Fibroblast of lung (primary cell): Measurements from ENCODE around the gene GPX4. TPM values are rescaled to one million over a fixed set of nuclear protein-coding genes. Genes with fewer than 3 reads are reported as not detected.
A peak's percentile ranks its signal among the peaks of the same experiment; 100 is the strongest.

ENCODE experiments used
- DNase-seq, 2 donors: peaks; one replicate each; pipeline versions ENCODE4 v3.0.0 to v3.0.0-alpha.2; 2010; ENCODE audit warnings: low read depth in 2 of 2
- H2AFZ ChIP-seq: 2 replicates; pipeline ENCODE4 v1.5.1; 2012; ENCODE audit warnings: low read length, control low read depth, inconsistent platforms
- H3K27ac ChIP-seq: 2 replicates; pipeline ENCODE4 v1.5.1; 2011; ENCODE audit warnings: low read length, control low read depth; ENCODE audit not compliant: insufficient read depth
- H3K27me3 ChIP-seq: 2 replicates; pipeline ENCODE4 v1.5.1; 2011; ENCODE audit warnings: mild to moderate bottlenecking, low read length; ENCODE audit not compliant: control insufficient read depth, insufficient read depth
- H3K36me3 ChIP-seq: 2 replicates; pipeline ENCODE4 v1.5.1; 2011; ENCODE audit warnings: low read length; ENCODE audit not compliant: control insufficient read depth, insufficient read depth
- H3K4me1 ChIP-seq: 2 replicates; pipeline ENCODE4 v1.5.1; 2011; ENCODE audit warnings: low read length; ENCODE audit not compliant: control insufficient read depth, insufficient read depth; ENCODE audit errors: extremely low read depth
- H3K4me2 ChIP-seq: 2 replicates; pipeline ENCODE4 v1.5.1; 2011; ENCODE audit warnings: low read length, control low read depth; ENCODE audit not compliant: insufficient read depth; ENCODE audit errors: extremely low read depth
- H3K4me3 ChIP-seq, 4 experiments: fragments of 200-600 bp in 1 of 4; sonication (generic) in 1 of 4; replicated peaks in 1 of 4; 2 replicates each; pipeline ENCODE4 v1.5.1; 2011 to 2016; ENCODE audit warnings: low read length in 4 of 4, low read depth in 3 of 4, mild to moderate bottlenecking in 3 of 4, control low read depth in 2 of 4, inconsistent platforms in 1 of 4, mixed read lengths in 1 of 4; ENCODE audit not compliant: insufficient read depth in 1 of 4; ENCODE audit errors: control extremely low read depth in 1 of 4
- H3K79me2 ChIP-seq: 2 replicates; pipeline ENCODE4 v1.5.1; 2012; ENCODE audit warnings: mild to moderate bottlenecking, low read length, inconsistent platforms; ENCODE audit not compliant: control insufficient read depth, insufficient read depth
- H3K9ac ChIP-seq: 2 replicates; pipeline ENCODE4 v1.5.1; 2011; ENCODE audit warnings: mild to moderate bottlenecking, low read length, control low read depth; ENCODE audit not compliant: insufficient read depth
- H3K9me3 ChIP-seq: 2 replicates; pipeline ENCODE4 v1.5.1; 2012; ENCODE audit warnings: low read depth, low read length; ENCODE audit not compliant: control insufficient read depth, insufficient read depth
- H4K20me1 ChIP-seq: 2 replicates; pipeline ENCODE4 v1.5.1; 2011; ENCODE audit warnings: low read length; ENCODE audit not compliant: control insufficient read depth, insufficient read depth; ENCODE audit errors: extremely low read depth
- CTCF ChIP-seq, 2 donors: IDR thresholded peaks in 1 of 2; conservative IDR thresholded peaks in 1 of 2; 1 replicate in 1 of 2; 2 replicates in 1 of 2; pipeline ENCODE4 v1.5.1; 2011 to 2012; ENCODE audit warnings: low read length in 2 of 2, control low read depth in 1 of 2, inconsistent platforms in 1 of 2, low read depth in 1 of 2, mild to moderate bottlenecking in 1 of 2
- EZH2 ChIP-seq: IDR thresholded peaks from 2 replicates; pipeline ENCODE4 v1.5.1; 2012; ENCODE audit warnings: low read length, control low read depth, mild to moderate bottlenecking; ENCODE audit errors: missing control alignments
- polyA plus RNA-seq, 2 donors: library from polyadenylated mRNA; depleted of rRNA in 1 of 2; stranded (reverse) in 1 of 2; unstranded in 1 of 2; fragments of >200 nt; gene quantifications; 2 replicates each; pipeline ENCODE4 v1.2.1, GENCODE V29; 2011 to 2012; ENCODE audit warnings: missing spikeins in 1 of 2
- total RNA-seq: library from RNA; depleted of rRNA; stranded (reverse); fragments of >200 nt; gene quantifications from 2 replicates; pipeline ENCODE4 v1.2.1, GENCODE V29; 2014

Gene GPX4
- total and polyA plus RNA-seq, 2 donors (not counting 1 experiment from before 2014, with no cell fraction given), result 325 to 430 TPM

GRCh38 chr19:1055886-1056620 is 47.7 kb upstream of the GPX4 start:
- no peaks in the 10 kb centered on the region for H3K27me3 ChIP-seq
- no peak overlapping the region for H2AFZ ChIP-seq
- H3K9ac ChIP-seq, result no peak overlapping the region
- H3K79me2 ChIP-seq, result no peaks in the 10 kb centered on the region
- H3K4me1 ChIP-seq, result no peaks in the 10 kb centered on the region
- TF ChIP-seq CTCF (conservative IDR thresholded peaks at IDR 0.05 in 1 of 2, IDR thresholded peaks at IDR 0.05 in 1 of 2; ENCODE audit: low read depth in 1 of 2, low read length in 2 of 2) (no peak), EZH2 (no peak)
- H3K27ac ChIP-seq, result no peak overlapping the region
- no peak overlapping the region for H3K4me2 ChIP-seq
- no peaks in the 10 kb centered on the region for H3K36me3 ChIP-seq
- no peaks in the 10 kb centered on the region for H4K20me1 ChIP-seq
- peaks cover 5% of the 10 kb centered on the region for H3K9me3 ChIP-seq
- no peak for DNase-seq
- H3K4me3 ChIP-seq, result no peak overlapping the region

- no peak overlapping the region for H3K4me3 ChIP-seq
- no peaks in the 10 kb centered on the region for H3K36me3 ChIP-seq
- no peaks in the 10 kb centered on the region for H3K4me1 ChIP-seq
- no peak overlapping the region for H3K4me2 ChIP-seq
- H4K20me1 ChIP-seq, result no peaks in the 10 kb centered on the region
- H3K9ac ChIP-seq, result no peak overlapping the region
- no peak overlapping the region for H3K27ac ChIP-seq
- H3K79me2 ChIP-seq, result no peaks in the 10 kb centered on the region
- H3K27me3 ChIP-seq, result no peaks in the 10 kb centered on the region
- no peak overlapping the region for H2AFZ ChIP-seq
- DNase-seq, result peak; percentile 67 to 80
- H3K9me3 ChIP-seq, result peaks cover 5% of the 10 kb centered on the region
- TF ChIP-seq CTCF (conservative IDR thresholded peaks at IDR 0.05 in 1 of 2, IDR thresholded peaks at IDR 0.05 in 1 of 2; ENCODE audit: low read depth in 1 of 2, low read length in 2 of 2), result no peak
- TF ChIP-seq EZH2, result no peak
Observed at GRCh38 chr19:1057176-1057855, 46.5 kb upstream of the GPX4 start.

- Histone ChIP-seq H3K9ac (no peak overlapping the region), H3K9me3 (peaks cover 5% of the 10 kb centered on the region), H3K79me2 (no peaks in the 10 kb centered on the region), H3K4me1 (no peaks in the 10 kb centered on the region), H2AFZ (no peak overlapping the region), H3K27ac (no peak overlapping the region), H4K20me1 (no peaks in the 10 kb centered on the region), H3K4me2 (no peak overlapping the region), H3K27me3 (no peaks in the 10 kb centered on the region), H3K36me3 (no peaks in the 10 kb centered on the region), H3K4me3 (no peak overlapping the region)
- TF ChIP-seq CTCF (conservative IDR thresholded peaks at IDR 0.05 in 1 of 2, IDR thresholded peaks at IDR 0.05 in 1 of 2; ENCODE audit: low read depth in 1 of 2, low read length in 2 of 2) (no peak), EZH2 (no peak)
- DNase-seq, result no peak
Observed at GRCh38 chr19:1058112-1058511, 45.7 kb upstream of the GPX4 start.
